Activated T-cell treated with anti-CD3 and anti-CD28 coated beads for 48 hours (primary cell): ENCODE results near the gene IFITM10.

Experiments used
- DNase-seq: peaks from one replicate; pipeline ENCODE4 v3.0.0-alpha.2; 2020; ENCODE audit warnings: low read depth

The IFITM10 gene

DNA sequence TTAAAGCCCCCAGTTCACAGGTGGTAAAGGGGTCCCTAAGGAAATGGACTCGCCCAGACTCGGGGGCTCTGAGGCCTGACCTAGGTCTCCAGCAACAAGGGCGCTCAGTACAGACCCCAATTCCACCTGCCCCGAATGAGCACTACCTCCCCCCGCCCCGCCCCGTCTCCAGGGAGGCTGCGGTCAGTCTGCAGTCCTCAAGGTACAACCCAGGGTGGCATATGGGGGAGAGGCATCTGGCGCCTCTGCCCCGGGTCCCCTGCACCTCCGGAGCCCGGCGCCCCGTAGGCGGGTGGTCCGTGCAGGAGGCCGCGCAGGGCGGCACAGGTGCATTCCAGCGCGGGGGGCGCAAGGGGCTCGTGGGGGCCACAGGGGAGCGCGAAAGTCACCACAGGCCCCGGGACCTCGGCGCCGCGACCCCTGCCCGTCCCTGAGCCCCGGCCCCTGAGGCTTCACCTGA lies 13.0 kb upstream of the IFITM10 start:
- no peak for DNase-seq

DNA sequence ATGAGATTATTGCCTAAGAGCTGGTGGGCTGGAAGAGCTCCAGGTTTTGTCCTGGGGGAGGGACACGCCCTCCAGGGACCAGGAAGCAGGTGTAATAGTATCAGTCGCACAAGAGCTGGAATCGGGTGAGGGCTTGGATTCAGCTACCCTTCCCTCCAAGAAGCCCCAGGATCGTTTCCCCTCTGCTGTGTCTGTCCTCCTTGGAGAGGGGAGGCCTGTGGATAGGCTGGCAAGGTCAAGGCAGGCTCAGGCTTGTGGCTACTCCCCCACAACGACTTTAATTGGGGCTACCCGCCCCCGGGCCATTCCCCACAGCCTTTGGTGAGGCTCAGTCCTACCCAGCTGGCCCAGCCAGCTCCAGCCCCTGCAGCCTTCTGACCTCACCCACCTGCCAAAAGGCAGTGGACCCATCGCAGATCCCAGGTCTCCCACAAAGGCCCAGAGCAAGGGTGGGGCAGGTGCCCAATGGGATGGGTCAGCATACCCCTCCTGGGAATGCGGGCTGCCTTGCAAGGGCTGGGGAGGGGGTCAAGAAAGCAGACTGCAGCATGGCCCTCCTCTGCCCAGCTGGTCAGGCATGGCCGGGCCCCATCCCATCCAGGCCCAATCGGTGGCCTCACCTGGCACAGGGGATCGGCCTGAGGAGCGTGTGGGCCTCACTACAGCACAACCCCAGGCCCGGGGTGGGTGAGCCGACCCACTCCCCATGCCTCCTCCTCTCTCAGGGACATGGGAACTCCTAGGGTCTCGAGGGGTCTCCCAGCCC lies 12.3 kb upstream of the IFITM10 start:
- DNase-seq, result no peak

DNA sequence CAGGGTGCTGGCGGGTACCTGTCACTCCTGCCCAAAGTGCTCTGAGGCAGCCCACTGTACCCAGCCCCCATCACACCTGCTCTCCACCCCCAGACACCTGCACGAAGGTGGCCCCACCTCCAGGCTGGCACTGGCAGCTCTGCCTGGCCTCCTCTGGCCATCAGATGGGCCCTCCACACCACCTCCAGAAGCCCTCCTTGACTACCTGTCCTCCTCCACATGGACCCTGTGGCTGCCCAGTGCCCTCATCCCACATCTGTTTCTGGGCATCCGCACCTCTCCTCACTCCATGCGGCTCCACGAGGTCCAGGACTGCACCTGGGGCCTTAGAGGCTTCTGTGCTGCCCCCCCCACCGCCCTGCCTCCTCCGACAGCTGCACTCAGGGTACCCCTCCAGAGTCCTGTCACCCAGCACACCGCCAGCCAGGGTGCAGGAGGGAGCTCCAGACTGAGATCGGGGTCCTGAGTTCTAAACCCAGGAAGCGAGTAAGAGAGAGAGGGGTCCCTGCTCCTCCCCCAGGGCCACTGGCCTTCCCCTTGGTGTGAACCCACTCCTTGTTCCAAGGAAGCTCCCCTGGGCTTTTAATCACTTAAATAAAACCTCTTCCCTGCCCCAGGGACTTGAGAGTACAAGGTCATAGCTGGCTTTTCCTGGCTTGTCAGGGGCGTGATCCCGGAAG lies 11.6 kb upstream of the IFITM10 start:
- DNase-seq, result no peak

DNA sequence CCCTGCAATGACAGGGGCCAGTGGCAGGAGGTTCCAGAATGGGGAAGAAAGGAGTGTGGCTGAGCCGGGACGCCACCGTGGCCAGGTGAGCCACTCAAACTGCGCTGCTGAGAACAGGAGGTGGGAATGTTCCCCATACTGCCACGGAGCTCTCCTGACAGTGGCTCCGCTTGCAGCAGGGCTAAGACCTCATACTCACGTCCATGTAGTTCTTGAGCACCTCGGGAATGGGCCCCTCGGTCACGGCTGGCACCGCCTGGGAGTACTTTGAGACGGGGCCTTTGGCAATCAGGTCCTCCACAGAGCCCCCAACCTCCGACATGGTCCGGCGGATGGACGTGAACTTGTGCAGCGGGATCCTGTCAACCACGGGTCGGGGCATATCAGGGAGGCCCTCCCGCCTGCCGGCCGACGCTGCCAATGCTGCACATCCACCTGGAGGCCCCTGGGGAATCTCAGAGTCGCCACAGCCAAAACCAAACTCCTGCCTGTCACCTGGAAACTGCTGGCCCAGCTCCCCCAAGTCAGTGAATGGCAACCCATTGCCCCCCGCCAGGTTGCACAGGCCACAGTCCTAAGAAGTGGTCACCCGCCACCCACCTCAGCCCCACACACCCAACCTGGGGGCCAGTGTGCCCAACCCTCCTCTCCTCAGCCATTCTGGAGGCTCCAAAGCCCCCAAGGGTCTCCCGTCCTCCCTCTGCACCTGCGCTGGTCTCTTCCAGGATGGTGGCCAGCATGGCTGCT lies 10.9 kb upstream of the IFITM10 start:
- no peak for DNase-seq

DNA sequence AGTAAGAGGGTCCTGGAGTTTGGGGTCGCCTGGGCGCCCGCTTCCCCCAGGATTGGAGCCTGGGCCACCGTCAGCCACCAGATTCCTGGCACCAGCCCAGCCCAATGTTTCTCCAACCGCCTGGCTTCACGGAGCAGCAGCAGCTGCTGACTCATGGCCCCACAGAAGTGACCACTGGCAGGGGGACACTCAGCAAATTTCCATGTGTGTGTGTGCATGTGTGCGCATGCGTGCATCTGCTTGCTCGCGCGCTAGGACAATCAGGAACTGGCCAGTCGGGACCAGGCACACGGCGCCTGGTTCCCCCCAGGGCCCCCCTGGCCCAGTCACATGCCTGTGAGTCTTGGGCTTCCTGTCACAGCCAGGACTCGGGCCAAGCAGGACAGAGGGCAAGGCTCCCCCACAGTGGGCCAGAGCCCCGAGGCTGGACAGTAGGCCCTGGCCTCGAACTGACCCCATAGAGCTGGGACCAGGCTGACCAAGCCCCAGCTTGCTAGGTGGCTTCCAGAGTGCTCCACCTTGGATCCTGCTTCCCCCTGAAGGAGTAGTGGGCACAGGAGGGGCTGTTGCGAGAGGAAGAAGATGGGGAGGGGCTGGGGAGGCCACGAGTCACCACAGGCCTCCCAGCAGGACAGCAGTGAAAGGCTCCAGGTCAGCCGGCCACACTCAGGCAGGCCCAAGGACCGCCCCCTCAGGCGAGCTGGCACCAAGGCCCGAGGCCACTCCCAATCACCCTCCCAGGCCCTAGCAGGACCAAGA lies 10.1 kb upstream of the IFITM10 start:
- no peak for DNase-seq

DNA sequence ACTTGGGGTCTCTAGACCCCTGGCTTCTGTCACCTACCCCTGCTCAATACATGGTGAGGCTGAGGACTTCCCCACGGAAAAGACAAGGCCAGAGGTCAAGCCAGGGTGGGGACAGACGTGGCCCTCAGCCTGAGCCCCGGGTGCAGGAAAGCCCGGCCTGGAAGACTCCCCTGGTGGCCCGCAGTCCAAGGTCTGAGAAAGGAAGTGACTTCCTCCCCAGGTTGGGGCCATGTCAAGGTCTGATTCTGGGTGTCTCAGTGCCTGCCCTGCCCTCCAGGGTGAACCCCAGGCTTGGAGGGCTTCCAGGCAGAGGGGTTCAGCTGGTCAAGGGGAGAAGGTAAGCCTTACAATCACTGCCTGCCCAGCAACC lies 9.4 kb upstream of the IFITM10 start:
- DNase-seq, result no peak

DNA sequence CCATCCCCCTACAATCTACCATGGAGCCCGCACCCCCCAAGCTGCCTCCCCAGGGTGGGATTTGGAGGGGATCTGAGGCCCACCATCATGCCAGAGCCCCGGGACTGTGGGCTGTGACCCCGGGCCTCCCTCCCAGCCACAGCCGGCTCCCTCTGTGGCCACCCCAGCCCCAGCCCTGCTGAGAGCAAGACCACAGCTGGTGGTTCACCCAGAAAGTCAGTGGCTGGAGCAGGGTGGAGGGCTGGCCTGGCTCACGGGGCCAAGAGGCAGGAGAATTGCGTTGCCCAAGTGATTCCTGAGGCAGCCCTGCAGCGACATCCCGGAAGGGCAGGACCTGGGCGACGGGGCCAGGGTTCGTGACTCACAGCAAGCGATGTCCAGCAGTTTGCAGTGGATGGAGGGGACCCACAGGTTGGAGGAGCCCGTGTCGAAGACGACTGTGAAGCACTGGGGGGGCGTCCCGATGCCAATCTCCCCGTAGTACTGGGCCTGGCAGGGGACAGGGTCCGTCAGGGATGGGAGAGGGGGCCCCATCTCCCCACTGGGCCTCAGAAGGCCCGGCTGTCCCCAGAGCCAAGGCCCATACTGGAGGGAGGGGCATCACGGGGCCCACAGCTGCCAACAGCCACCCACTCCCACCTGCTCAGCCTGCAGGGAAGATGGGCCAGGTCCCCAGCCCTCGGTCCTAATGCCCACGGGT lies 8.9 kb upstream of the IFITM10 start:
- no peak for DNase-seq

DNA sequence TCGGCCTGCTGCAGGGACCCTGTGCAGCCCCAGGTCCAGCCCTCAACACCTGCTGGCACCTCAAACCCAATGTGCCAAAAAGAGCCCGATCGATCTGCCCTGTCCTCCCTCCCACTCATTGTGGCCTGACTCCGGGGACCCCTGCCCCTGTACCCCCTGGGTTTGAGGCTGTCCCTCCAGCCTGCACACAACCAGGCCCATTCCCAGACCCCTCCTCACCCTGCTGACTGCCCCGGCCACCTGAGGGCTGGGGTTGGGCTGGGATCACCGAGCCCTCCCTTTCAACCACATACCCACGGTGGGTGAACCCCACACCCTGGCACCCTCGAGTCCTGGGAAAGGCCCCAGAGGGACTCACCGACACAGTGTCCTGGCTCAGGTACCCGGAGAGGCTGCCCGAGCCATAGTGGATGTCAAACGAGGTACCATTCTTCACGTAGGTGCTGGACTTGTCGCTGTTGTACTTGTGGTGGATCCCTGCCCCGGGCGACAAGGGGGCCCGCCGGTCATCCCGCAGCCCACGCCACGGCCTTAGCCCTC lies 8.3 kb upstream of the IFITM10 start:
- DNase-seq, result no peak

DNA sequence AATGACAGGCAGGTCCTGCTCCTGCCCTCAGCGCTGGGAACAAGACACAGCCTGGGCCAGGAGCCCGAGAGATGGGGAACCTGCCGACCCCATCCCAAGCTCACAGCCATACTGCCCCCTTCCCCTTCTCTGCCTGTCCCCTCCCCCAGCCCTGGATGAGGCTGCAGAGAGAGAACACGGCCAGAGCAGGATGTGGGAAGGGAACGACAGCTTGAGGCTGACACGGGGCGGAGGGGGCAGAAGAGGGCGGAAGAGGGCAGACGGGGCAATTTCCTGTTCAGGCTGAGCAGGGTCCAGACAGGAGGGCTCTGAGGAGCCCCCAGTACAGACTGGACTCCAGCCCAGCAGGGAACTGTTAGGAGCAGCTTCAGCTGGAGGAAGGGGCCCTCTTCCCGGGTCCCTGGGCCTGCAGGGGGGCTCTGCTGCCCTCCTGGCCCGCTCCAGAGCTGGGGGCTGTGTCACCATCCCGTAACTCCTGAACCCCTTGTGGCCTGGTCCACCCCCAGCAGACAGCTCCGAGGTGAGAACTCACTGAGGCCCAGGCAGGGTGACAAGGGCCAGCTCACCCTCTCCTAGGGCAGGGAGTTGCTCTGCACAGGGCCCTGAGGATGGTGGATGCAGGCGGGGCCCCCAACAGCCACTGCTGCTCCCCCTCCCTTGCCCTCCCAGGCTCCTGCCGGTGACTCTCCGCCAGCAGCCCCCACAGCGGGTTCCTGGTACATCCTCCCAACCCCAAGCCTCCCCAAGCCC lies 7.6 kb upstream of the IFITM10 start:
- peak; percentile 42 for DNase-seq

DNA sequence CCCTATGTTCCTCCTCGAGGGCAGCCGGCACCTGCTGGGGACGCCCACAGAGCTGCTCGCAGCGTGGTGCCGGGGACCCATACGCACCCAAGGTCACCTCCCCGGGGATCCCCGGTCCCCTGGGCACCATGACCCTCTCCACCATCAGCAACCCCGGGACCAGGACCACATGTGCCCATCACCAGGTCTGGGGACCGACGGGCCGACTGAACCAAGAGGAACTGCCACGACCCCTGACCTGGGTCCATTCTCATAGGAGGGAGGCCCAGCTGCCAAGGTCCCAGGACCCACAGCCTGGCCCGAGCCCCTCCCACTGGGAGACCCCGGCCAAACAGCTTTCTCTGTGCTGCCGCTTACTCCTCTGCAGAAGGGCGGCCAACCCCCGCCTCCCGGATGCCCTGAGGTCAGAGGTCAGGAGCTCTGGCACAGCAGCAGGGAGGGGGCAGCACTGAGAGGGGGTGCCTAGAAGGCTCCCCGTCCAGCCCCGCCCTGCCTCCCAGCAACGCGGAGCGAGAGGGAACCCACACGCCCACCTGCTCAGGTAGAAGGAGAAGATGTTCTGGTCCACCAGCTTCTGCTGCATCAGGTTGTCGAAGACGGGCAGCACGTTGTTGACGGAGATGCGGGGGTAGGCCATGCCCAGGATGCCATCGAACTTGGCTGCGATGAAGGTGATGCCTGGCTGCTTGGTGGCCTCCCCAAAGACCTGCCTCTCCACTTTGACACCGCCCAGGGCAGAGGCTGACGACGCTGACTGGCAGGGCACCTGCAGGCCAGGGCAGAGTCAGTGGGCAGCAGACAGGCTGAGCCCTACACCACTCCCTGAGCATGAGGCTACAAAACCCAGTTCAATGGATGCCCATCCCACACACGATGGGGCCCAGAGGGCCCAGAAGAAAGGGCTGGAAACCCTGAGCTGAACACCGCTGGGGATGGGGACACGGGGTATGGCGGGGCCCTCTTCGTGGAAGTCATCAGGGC lies 6.7 kb upstream of the IFITM10 start:
- no peak for DNase-seq

DNA sequence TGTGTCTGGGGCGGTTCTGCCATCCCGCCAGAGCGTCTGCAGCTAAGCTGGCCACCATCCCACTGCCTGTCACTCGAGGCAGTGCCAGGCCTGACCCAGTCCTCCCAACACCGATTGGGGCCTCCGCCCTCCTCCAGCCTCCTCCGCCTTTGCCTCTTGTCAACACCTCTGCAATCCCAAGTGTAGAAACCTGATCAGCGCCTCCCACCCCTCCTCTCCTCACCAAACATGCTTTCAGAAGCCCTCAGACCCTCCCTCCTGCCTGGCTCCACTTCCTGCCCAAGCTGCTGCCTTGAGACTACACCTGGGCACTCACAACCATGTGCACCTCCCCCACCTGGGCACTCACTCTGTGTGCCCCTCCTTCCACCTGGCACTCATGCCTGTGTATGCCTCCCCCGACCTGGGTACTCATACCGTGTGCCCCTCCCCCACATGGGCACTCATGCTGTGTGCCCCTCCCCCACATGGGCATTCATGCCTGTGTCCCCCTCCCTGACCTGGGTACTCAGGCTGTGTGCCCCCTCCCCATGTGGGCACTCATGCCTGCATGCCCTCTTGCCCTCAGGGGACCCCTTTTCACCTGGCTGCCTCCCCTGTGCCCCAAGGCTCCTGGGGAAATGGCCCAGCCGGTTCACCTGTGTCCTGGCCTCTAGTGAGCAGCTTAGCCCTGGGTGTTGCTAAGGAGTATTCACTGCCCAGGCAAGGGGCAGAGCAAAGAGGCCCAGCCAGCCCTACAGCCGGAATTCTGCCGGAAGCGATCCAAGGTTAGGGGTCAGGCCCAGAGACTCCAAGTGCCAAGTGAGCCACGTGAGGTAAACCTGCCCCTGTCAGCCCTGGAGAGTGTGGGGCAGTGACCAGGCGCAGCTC lies 5.5 kb upstream of the IFITM10 start:
- no peak for DNase-seq

DNA sequence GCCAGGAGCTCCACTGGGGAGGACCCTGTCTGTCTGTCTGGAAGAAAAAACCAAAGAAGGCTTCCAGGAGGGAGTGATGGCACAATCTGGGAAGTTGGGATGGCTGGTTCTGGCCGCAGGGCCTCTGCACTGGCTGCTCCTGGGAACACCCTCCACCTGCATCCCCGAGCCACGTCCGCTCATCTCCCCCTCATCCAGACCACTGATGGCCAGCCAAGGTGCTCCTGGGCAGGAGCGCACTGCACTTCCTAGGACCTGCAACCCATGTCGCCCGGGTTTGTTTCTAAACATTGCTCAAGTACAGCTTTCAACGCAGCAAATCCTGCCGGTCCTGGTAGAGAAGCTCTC lies 4.9 kb upstream of the IFITM10 start:
- DNase-seq, result no peak

DNA sequence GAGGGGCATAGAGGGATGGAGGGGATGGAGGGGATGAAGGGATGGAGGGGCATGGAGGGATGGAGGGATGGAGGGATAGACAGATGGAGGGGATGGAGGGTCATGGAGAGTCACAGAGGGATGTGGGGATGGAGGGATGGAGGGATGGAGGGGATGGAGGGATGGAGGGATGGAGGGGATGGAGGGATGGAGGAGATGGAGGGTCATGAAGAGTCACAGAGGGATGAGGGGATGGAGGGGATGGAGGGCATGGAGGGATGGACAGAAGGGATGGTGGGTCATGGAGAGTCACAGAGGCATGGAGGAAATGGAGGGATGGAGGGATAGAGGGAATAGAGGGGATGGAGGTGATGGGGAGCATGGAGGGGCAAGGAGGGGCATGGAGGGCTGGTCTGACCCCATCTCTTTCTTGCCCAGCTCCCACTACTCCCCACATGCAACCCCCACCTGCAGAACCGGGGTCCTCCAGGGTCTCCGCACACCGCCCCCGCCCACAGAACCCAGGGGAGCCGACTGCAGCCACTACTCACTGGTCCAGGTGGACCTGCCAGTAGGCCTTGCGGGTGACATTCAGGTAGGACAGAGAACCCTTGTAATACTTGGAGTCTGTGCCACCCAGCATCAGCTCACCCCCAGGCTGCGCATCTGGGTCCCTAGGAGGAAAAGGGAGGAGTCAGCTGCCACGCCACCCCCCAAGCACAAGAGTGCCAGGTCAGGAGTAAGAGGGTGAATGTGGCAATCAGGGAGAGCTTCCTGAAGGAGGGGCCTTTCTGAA lies 4.2 kb upstream of the IFITM10 start:
- DNase-seq, result no peak

DNA sequence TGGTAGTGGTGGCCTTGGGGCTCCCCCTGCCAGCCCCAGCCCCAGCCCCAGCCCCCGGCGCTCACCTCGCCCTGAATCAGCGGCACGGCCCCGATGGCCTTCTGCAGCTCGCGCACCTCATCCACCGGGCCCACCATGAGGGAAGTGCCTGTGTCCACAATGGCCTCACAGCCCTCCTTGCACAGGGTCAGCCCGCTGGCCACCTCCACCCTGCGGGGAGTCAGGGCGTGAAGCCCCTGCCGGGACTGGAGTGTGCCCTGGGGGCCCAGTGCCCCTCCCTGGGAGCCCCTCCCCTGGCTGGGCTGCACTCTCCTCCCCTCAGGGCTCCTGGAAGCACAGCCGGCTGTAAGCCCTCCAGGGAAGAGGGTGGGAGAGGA lies 3.5 kb upstream of the IFITM10 start:
- no peak for DNase-seq

DNA sequence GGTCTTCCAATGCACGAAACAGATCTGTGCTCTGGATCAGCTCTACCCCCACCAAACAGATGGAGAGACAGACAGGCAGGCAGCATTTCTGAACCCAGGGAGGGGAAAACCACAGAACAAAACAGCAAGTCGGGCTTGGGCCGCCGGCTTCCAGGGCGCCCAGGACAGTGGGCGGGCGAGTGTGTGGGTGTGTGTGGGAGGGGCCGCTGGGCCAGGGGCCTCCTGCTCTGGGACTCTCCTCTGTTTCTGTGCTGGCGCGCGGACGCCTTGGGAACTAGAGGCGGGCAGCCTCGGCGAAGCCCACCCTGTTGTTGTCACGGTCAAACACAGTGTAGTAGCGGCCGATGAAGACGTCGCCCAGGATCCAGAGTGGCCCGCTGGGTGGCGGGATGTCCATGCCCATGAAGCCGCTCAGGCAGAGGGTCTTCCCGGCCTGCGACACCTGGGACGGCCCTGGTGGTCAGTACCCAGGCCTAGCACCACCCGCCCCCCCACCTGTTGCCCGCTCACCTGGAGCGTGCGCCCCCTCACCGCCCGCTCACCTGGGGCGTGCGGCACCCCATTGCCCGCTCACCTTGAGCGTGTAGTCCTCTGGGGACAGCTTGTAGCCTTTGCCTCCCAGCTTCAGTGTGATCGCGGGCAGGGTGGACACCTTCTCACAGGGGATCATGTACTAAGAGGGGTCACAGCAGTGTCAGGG lies 3.0 kb upstream of the IFITM10 start:
- DNase-seq, result no peak

DNA sequence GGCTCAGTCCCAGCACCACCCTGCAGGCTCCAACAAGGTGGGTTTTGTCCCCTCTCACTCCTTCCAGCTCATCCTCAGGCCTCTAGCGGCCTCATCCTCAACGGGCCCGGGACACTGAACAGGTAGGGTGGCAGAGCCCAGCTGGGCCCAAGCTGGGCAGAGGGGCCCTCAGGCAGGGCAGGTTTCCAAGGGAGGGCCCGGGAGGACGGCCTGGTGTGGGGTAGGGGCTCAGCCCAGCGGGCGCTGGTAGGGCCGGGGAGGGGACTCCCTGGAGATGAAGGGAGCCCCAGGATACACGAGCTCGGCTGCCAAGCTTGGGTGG lies 2.5 kb upstream of the IFITM10 start:
- no peak for DNase-seq
